ENCODE results near the gene DOCK10. TPM values are rescaled to one million over a fixed set of nuclear protein-coding genes. Genes with fewer than 3 reads are reported as not detected.
A peak's percentile ranks its signal among the peaks of the same experiment; 100 is the strongest.

The DOCK10 gene
- total and polyA plus RNA-seq, 2 donors (not counting 1 experiment from before 2014, with no cell fraction given), result 49.5 to 139 TPM

DNA sequence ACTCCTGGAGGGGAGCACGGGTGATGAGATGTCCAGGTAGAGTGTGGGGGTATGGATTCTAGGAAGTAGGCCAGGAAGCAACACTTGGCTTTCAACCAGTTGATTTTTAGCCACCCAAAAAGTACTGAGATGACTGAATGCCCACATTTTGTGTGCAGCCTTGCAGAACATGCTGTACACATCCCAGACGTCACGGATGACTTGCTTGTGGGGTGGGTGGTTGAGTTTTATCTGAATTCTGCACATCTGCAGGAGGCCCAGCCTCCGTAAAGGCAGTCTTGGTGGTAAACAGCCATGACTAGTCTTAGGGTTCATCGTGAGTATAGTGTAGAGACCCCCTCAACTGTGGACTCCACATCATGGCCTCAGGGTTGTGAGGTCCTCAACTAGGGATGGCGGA is 272.8 kb downstream of the DOCK10 start:
- Mint-ChIP-seq H3K9me3 (ENCODE audit: insufficient read depth) (no peaks in the 10 kb centered on the region), H3K4me1 (peaks cover 30% of the 10 kb centered on the region), H3K27me3 (no peaks in the 10 kb centered on the region), H3K4me3 (no peak overlapping the region), H3K27ac (peak overlapping the region; percentile 74)
- no peak overlapping the region for H3K4me2 ChIP-seq (replicated peaks; ENCODE audit: low read depth, low read length, poor library complexity, severe bottlenecking)
- H3K27ac ChIP-seq (ENCODE audit: low read length in 2 of 2), result no peak overlapping the region
- peaks cover 0 to 82% of the 10 kb centered on the region in 2 experiments for H3K36me3 ChIP-seq (replicated peaks in 1 of 2; ENCODE audit: control extremely low read depth in 1 of 2, control insufficient read depth in 1 of 2, extremely low read depth in 1 of 2, insufficient read depth in 2 of 2, low read length in 1 of 2)
- TF ChIP-seq, protein P1, sequence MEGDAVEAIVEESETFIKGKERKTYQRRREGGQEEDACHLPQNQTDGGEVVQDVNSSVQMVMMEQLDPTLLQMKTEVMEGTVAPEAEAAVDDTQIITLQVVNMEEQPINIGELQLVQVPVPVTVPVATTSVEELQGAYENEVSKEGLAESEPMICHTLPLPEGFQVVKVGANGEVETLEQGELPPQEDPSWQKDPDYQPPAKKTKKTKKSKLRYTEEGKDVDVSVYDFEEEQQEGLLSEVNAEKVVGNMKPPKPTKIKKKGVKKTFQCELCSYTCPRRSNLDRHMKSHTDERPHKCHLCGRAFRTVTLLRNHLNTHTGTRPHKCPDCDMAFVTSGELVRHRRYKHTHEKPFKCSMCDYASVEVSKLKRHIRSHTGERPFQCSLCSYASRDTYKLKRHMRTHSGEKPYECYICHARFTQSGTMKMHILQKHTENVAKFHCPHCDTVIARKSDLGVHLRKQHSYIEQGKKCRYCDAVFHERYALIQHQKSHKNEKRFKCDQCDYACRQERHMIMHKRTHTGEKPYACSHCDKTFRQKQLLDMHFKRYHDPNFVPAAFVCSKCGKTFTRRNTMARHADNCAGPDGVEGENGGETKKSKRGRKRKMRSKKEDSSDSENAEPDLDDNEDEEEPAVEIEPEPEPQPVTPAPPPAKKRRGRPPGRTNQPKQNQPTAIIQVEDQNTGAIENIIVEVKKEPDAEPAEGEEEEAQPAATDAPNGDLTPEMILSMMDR (IDR thresholded peaks at IDR 0.05), result no peak
- TF ChIP-seq EZH2 (IDR thresholded peaks at IDR 0.05; ENCODE audit: borderline replicate concordance, insufficient read depth, low read depth, low read length, poor library complexity, severe bottlenecking), result no peak
- H3K79me2 ChIP-seq (ENCODE audit: control insufficient read depth, insufficient read depth, low read length), result no peaks in the 10 kb centered on the region
- H2AFZ ChIP-seq (ENCODE audit: insufficient read depth, low read depth, low read length, poor library complexity, severe bottlenecking), result no peak overlapping the region
- CTCF ChIA-PET, result interaction anchor here (1.6 kb wide), 1 partner anchor 9 kb away, joined by 6 read pairs; no protein-coding TSS in a partner anchor
- H3K4me1 ChIP-seq (ENCODE audit: control insufficient read depth in 2 of 2, insufficient read depth in 2 of 2, low read length in 2 of 2), result peaks cover 7 to 15% of the 10 kb centered on the region in 2 donors
- H3K27me3 ChIP-seq (replicated peaks in 1 of 4; ENCODE audit: control extremely low read depth in 1 of 4, control insufficient read depth in 3 of 4, insufficient read depth in 4 of 4, low read length in 3 of 4), result no peaks in the 10 kb centered on the region
- H4K20me1 ChIP-seq (ENCODE audit: control insufficient read depth, insufficient read depth, low read length, poor library complexity, severe bottlenecking), result no peaks in the 10 kb centered on the region
- no peak overlapping the region for H3K4me3 ChIP-seq (ENCODE audit: control extremely low read depth in 1 of 5, extremely low read depth in 1 of 5, insufficient read depth in 1 of 5, low read depth in 2 of 5, low read length in 4 of 5)
- ATAC-seq (ENCODE audit: low read depth) (no peak), DNase-seq (no peak)
- WGBS (ENCODE audit: insufficient coverage), result 21% methylated on average over 4 of the region's 6 CpGs
- H3K9me3 ChIP-seq (ENCODE audit: control extremely low read depth in 1 of 3, control insufficient read depth in 2 of 3, insufficient read depth in 1 of 3, low read length in 2 of 3), result no peaks in the 10 kb centered on the region
- intact Hi-C loops (cut with micrococcal nuclease), result no loop called here
- no peak overlapping the region for H3K9ac ChIP-seq (ENCODE audit: low read length)
- POLR2A ChIA-PET, result no interaction called here

- H3K27me3 Mint-ChIP-seq, result no peaks in the 10 kb centered on the region
- H3K9me3 Mint-ChIP-seq (ENCODE audit: insufficient read depth), result no peaks in the 10 kb centered on the region
- Histone ChIP-seq H3K27ac (ENCODE audit: low read length in 2 of 2) (peak overlapping the region; percentile 30 to 67), H3K27me3 (replicated peaks in 1 of 4; ENCODE audit: control extremely low read depth in 1 of 4, control insufficient read depth in 3 of 4, insufficient read depth in 4 of 4, low read length in 3 of 4) (no peaks in the 10 kb centered on the region), H4K20me1 (ENCODE audit: control insufficient read depth, insufficient read depth, low read length, poor library complexity, severe bottlenecking) (no peaks in the 10 kb centered on the region), H3K9me3 (ENCODE audit: control extremely low read depth in 1 of 3, control insufficient read depth in 2 of 3, insufficient read depth in 1 of 3, low read length in 2 of 3) (peaks cover 0 to 3% (median 2%) of the 10 kb centered on the region in 3 donors), H2AFZ (ENCODE audit: insufficient read depth, low read depth, low read length, poor library complexity, severe bottlenecking) (no peak overlapping the region), H3K4me3 (ENCODE audit: control extremely low read depth in 1 of 5, extremely low read depth in 1 of 5, insufficient read depth in 1 of 5, low read depth in 2 of 5, low read length in 4 of 5) (no peak overlapping the region), H3K4me1 (ENCODE audit: control insufficient read depth in 2 of 2, insufficient read depth in 2 of 2, low read length in 2 of 2) (peaks cover 12 to 16% of the 10 kb centered on the region in 2 donors), H3K79me2 (ENCODE audit: control insufficient read depth, insufficient read depth, low read length) (no peaks in the 10 kb centered on the region), H3K36me3 (replicated peaks in 1 of 2; ENCODE audit: control extremely low read depth in 1 of 2, control insufficient read depth in 1 of 2, extremely low read depth in 1 of 2, insufficient read depth in 2 of 2, low read length in 1 of 2) (peaks cover 0 to 70% of the 10 kb centered on the region in 2 experiments), H3K9ac (ENCODE audit: low read length) (no peak overlapping the region), H3K4me2 (replicated peaks; ENCODE audit: low read depth, low read length, poor library complexity, severe bottlenecking) (peak overlapping the region; percentile 48)
- intact Hi-C loops (cut with micrococcal nuclease), result no loop called here
- DNase-seq (peak; percentile 28), ATAC-seq (ENCODE audit: low read depth) (peak; percentile 71)
- peak overlapping the region; percentile 78 for H3K27ac Mint-ChIP-seq
- TF ChIP-seq, protein P1 (IDR thresholded peaks at IDR 0.05), result no peak
- no peak for TF ChIP-seq EZH2 (IDR thresholded peaks at IDR 0.05; ENCODE audit: borderline replicate concordance, insufficient read depth, low read depth, low read length, poor library complexity, severe bottlenecking)
- ChIA-PET POLR2A (no interaction called here), CTCF (interaction anchor here (1.2 kb wide), 1 partner anchor 410 kb away, joined by 3 read pairs; no protein-coding TSS in a partner anchor)
- peaks cover 33% of the 10 kb centered on the region for H3K4me1 Mint-ChIP-seq
- H3K4me3 Mint-ChIP-seq, result peak overlapping the region; percentile 30
- WGBS (ENCODE audit: insufficient coverage), result no CpG with 5 or more reads among the region's 2 CpGs
Measured at GRCh38 chr2:224764565-224765236, 277.6 kb downstream of the DOCK10 start.
